IMR-90 (cell line): ENCODE measurements around the gene COL23A1. TPM values are rescaled to one million over a fixed set of nuclear protein-coding genes. Genes with fewer than 3 reads are reported as not detected.
A peak's percentile ranks its signal among the peaks of the same experiment; 100 is the strongest.

Source experiments
- ATAC-seq: fragments of 200-7000 bp; cut with Tn5 transposase; 2 replicates; pipeline ENCODE4 v1.9.1; 2020; ENCODE audit warnings: low read depth, mild to moderate bottlenecking, moderate library complexity
- BruUV-seq: library from RNA; stranded (reverse); fragments of 400-500 nt; replicated peaks from 2 replicates; lab custom pipeline; 2021; lab: Mats Ljungman, UMichigan
- CTCF ChIA-PET: fragments of 300-600 bp; formaldehyde crosslinking; extraction: SDS; loops from one replicate; lab custom pipeline; 2021; ENCODE audit warnings: antibody characterized with exemption; lab: Yijun Ruan, JAX
- POLR2A ChIA-PET: fragments of 300-600 bp; sonication (Branson Sonifier 250); formaldehyde crosslinking; loops from one replicate; lab custom pipeline; 2022; ENCODE audit warnings: antibody characterized with exemption; ENCODE audit not compliant: unreplicated experiment; lab: Charles Lee
- DNase-seq: peaks from one replicate; pipeline ENCODE4 v3.0.0; 2013
- H2AFZ ChIP-seq: replicated peaks from 2 replicates; pipeline ENCODE3; 2013; ENCODE audit warnings: low read length, mild to moderate bottlenecking; ENCODE audit not compliant: poor library complexity
- H2AK5ac ChIP-seq: 2 replicates; pipeline ENCODE4 v1.6.1; 2013; ENCODE audit warnings: low read depth, low read length, inconsistent platforms
- H2AK9ac ChIP-seq: replicated peaks from 2 replicates; pipeline ENCODE3; 2013; ENCODE audit warnings: mild to moderate bottlenecking, low read depth, low read length, moderate library complexity; ENCODE audit not compliant: poor library complexity
- H2BK120ac ChIP-seq: 2 replicates; pipeline ENCODE4 v1.6.1; 2013; ENCODE audit warnings: low read depth, low read length, inconsistent platforms
- H2BK15ac ChIP-seq: 3 replicates; pipeline ENCODE4 v1.6.1; 2013; ENCODE audit warnings: low read depth, low read length, inconsistent platforms
- H2BK20ac ChIP-seq: 2 replicates; pipeline ENCODE4 v1.6.1; 2013; ENCODE audit warnings: low read depth, mild to moderate bottlenecking, inconsistent platforms, low read length, moderate library complexity
- H2BK5ac ChIP-seq: 2 replicates; pipeline ENCODE4 v1.6.1; 2013; ENCODE audit warnings: mild to moderate bottlenecking, low read depth, low read length, inconsistent platforms; ENCODE audit not compliant: poor library complexity, severe bottlenecking
- H3K14ac ChIP-seq: replicated peaks from 2 replicates; pipeline ENCODE4 v1.6.1; 2013; ENCODE audit warnings: low read depth, low read length, inconsistent platforms
- H3K18ac ChIP-seq: 2 replicates; pipeline ENCODE4 v1.6.1; 2013; ENCODE audit warnings: low read depth, low read length, control low read depth
- H3K23ac ChIP-seq: 2 replicates; pipeline ENCODE4 v1.6.1; 2013; ENCODE audit warnings: low read depth, low read length, inconsistent platforms
- H3K27ac ChIP-seq: 2 replicates; pipeline ENCODE4 v1.5.1; 2013; ENCODE audit warnings: mild to moderate bottlenecking, control low read depth, low read length; ENCODE audit not compliant: insufficient read depth
- H3K27me3 ChIP-seq: 2 replicates; pipeline ENCODE4 v1.6.1; 2013; ENCODE audit warnings: low read length; ENCODE audit not compliant: control insufficient read depth, insufficient read depth
- H3K36me3 ChIP-seq: 2 replicates; pipeline ENCODE4 v1.6.1; 2013; ENCODE audit warnings: low read length, mixed read lengths; ENCODE audit not compliant: control insufficient read depth, insufficient read depth
- H3K4ac ChIP-seq: 2 replicates; pipeline ENCODE4 v1.6.1; 2013; ENCODE audit warnings: low read depth, low read length, inconsistent platforms
- H3K4me1 ChIP-seq: 2 replicates; pipeline ENCODE4 v1.6.1; 2013; ENCODE audit warnings: low read length, mixed read lengths; ENCODE audit not compliant: control insufficient read depth, insufficient read depth
- H3K4me2 ChIP-seq: 2 replicates; pipeline ENCODE4 v1.6.1; 2013; ENCODE audit warnings: low read depth, mild to moderate bottlenecking, control low read depth, low read length, moderate library complexity
- H3K4me3 ChIP-seq: 2 replicates; pipeline ENCODE4 v1.5.1; 2013; ENCODE audit warnings: low read depth, mild to moderate bottlenecking, control low read depth, low read length, moderate library complexity; ENCODE audit not compliant: insufficient read depth
- H3K56ac ChIP-seq: 2 replicates; pipeline ENCODE4 v1.6.1; 2013; ENCODE audit warnings: low read length, inconsistent platforms; ENCODE audit not compliant: insufficient read depth; ENCODE audit errors: extremely low read depth
- H3K79me1 ChIP-seq, 2 experiments: 2 replicates each; pipeline ENCODE4 v1.6.1; 2013; ENCODE audit warnings: low read length in 2 of 2, inconsistent platforms in 1 of 2, low read depth in 1 of 2
- H3K9ac ChIP-seq: 2 replicates; pipeline ENCODE4 v1.6.1; 2013; ENCODE audit warnings: low read depth, low read length, control low read depth
- H3K9me1 ChIP-seq: 2 replicates; pipeline ENCODE4 v1.6.1; 2013; ENCODE audit warnings: low read length, inconsistent platforms; ENCODE audit not compliant: insufficient read depth
- H3K9me3 ChIP-seq: 2 replicates; pipeline ENCODE4 v1.6.1; 2013; ENCODE audit warnings: low read length; ENCODE audit not compliant: control insufficient read depth, insufficient read depth
- H4K20me1 ChIP-seq: 2 replicates; pipeline ENCODE4 v1.6.1; 2013; ENCODE audit warnings: low read length, inconsistent platforms; ENCODE audit not compliant: insufficient read depth
- H4K5ac ChIP-seq: 2 replicates; pipeline ENCODE4 v1.6.1; 2013; ENCODE audit warnings: mild to moderate bottlenecking, low read depth, low read length, control low read depth
- H4K8ac ChIP-seq, 2 experiments: 2 replicates each; pipeline ENCODE4 v1.6.1; 2013; ENCODE audit warnings: low read depth in 2 of 2, low read length in 2 of 2, control low read depth in 1 of 2, inconsistent platforms in 1 of 2
- H4K91ac ChIP-seq: 2 replicates; pipeline ENCODE4 v1.6.1; 2013; ENCODE audit warnings: low read depth, low read length, inconsistent platforms; ENCODE audit not compliant: insufficient read depth
- MAFK ChIP-seq: IDR thresholded peaks from 2 replicates; pipeline ENCODE4 v1.6.1; 2012; ENCODE audit warnings: low read depth, low read length, improper control_type of control experiment
- NFE2L2 ChIP-seq: fragments of 150-350 bp; IDR thresholded peaks from 2 replicates; pipeline ENCODE4 v1.6.1; 2016; ENCODE audit warnings: low read depth, mild to moderate bottlenecking, low read length
- POLR2A ChIP-seq: IDR thresholded peaks from 2 replicates; pipeline ENCODE4 v1.6.1; 2012; ENCODE audit warnings: mild to moderate bottlenecking, low read depth, low read length
- RAD21 ChIP-seq: IDR thresholded peaks from 2 replicates; pipeline ENCODE4 v1.6.1; 2012; ENCODE audit warnings: low read length, improper control_type of control experiment
- SMC3 ChIP-seq: fragments of 150-350 bp; IDR thresholded peaks from 2 replicates; pipeline ENCODE4 v1.6.1; 2016; ENCODE audit warnings: low read depth, mild to moderate bottlenecking, antibody characterized with exemption, low read length, moderate library complexity
- WGBS, 2 experiments: methylation state at CpG; one replicate each; pipeline versions ENCODE4 v1.1.5 to v1.1.7; 2013; ENCODE audit warnings: missing lambda C conversion rate in 2 of 2; ENCODE audit not compliant: insufficient read length in 1 of 2; ENCODE audit errors: extremely low coverage in 2 of 2; 5-methylcytosine and 5-hydroxymethylcytosine counted together
- dilution Hi-C: fragments of 300-500 bp; cut with HindIII; formaldehyde crosslinking; loops from one replicate; pipeline ENCODE4 v1.14.3; 2018; ENCODE audit warnings: low sequenced_read_pairs; ENCODE audit not compliant: unreplicated experiment
- in situ Hi-C: fragments of 300-500 bp; cut with MboI; formaldehyde crosslinking; loops from 3 replicates; pipeline ENCODE4 v1.14.3; 2019; ENCODE audit warnings: low sequenced_read_pairs, inconsistent platforms, mixed read lengths
- intact Hi-C: fragments of 100-400 bp; cut with micrococcal nuclease; formaldehyde crosslinking; loops from 2 replicates; pipeline ENCODE4 v1.10.0; 2022
- polyA plus RNA-seq, 3 experiments: library from polyadenylated mRNA; depleted of rRNA; stranded (reverse); fragments of >200 nt; gene quantifications; 2 replicates each; pipeline ENCODE4 v1.2.3, GENCODE V29; 2012; ENCODE audit warnings: low replicate concordance in 1 of 3
- total RNA-seq: library from RNA; depleted of rRNA; stranded (reverse); fragments of >200 nt; gene quantifications from 2 replicates; pipeline ENCODE4 v1.2.3, GENCODE V29; 2012
- TF ChIP-seq, protein P1 (sequence below): fragments of 150-350 bp; IDR thresholded peaks from 2 replicates; pipeline ENCODE4 v1.6.1; 2017; ENCODE audit warnings: mild to moderate bottlenecking, antibody characterized with exemption, low read length, low read depth

COL23A1 gene
- total and polyA plus RNA-seq, 2 of the 4 experiments (the other 2 are of a cell fraction) = not detected

DNA sequence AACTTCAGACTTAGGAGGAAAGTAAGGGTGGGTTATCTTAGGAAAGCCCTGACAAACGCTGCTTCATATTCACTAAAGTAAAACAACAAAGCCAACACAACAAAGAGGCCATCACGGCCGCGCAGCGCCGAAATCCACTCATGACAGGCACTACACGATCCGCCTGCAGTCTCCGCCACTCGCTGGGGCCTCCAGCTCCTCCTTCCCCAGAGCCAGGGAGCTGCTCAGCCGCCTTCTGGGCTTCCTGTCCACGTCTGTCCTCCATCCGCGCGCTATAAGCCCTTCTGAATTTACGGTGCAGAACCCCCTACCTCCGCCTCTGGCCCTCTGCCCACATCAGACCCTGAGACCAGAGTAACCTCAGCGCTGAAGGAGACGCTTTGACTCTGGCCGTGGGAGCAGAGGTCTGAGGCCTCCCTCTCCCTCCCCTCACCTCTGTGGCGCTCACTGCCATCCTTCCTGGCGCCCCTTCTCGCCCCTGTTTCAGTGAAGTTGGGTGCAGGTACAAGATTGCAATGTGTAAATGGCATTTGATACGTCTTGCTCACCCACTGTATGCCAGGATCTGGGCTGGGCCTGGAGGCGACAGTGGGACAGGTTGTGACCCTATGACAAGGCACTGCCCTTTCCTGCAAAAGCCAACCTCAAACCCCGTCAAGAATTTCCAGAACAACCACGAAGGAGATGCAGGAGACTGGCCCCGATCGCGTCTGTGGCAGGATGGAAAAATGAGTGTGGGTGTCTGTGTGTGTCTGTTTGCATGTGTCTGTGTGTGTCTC is 282.7 kb downstream of the COL23A1 start:
- no peak overlapping the region for H3K56ac ChIP-seq
- ATAC-seq (no peak), DNase-seq (no peak)
- in situ Hi-C loops = no loop called here
- no peak overlapping the region for H3K4me2 ChIP-seq
- H2AFZ ChIP-seq = no peak overlapping the region
- intact Hi-C loops = no loop called here
- H2BK20ac ChIP-seq = no peak overlapping the region
- H4K5ac ChIP-seq = no peak overlapping the region
- no TSS peak for BruUV-seq
- H3K23ac ChIP-seq = no peak overlapping the region
- H3K27ac ChIP-seq = no peak overlapping the region
- H2BK15ac ChIP-seq = no peak overlapping the region
- H3K4ac ChIP-seq = no peak overlapping the region
- H2AK5ac ChIP-seq = no peak overlapping the region
- dilution Hi-C loops = no loop called here
- no peak overlapping the region for H3K4me3 ChIP-seq
- H2BK5ac ChIP-seq = no peak overlapping the region
- H3K18ac ChIP-seq = no peak overlapping the region
- no peak overlapping the region for H4K91ac ChIP-seq
- no peaks in the 10 kb centered on the region for H3K27me3 ChIP-seq
- H4K8ac ChIP-seq = no peak overlapping the region
- no peaks in the 10 kb centered on the region for H3K9me1 ChIP-seq
- H2AK9ac ChIP-seq = peak overlapping the region; percentile 37
- H3K36me3 ChIP-seq = no peaks in the 10 kb centered on the region
- 59% methylated on average over 9 of the region's 30 CpGs; no CpG with 5 or more reads in 1 of the 2 experiments for WGBS, 2 experiments
- TF ChIP-seq RAD21 (no peak), POLR2A (no peak), NFE2L2 (no peak), MAFK (no peak), SMC3 (no peak)
- TF ChIP-seq, protein P1, sequence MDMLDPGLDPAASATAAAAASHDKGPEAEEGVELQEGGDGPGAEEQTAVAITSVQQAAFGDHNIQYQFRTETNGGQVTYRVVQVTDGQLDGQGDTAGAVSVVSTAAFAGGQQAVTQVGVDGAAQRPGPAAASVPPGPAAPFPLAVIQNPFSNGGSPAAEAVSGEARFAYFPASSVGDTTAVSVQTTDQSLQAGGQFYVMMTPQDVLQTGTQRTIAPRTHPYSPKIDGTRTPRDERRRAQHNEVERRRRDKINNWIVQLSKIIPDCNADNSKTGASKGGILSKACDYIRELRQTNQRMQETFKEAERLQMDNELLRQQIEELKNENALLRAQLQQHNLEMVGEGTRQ = no peak
- H3K9me3 ChIP-seq = peaks cover 15% of the 10 kb centered on the region
- no peaks in the 10 kb centered on the region for H3K79me1 ChIP-seq
- no peak overlapping the region for H3K14ac ChIP-seq
- POLR2A ChIA-PET = no interaction called here
- H3K4me1 ChIP-seq = no peaks in the 10 kb centered on the region
- H2BK120ac ChIP-seq = no peak overlapping the region
- no peak overlapping the region for H3K9ac ChIP-seq
- CTCF ChIA-PET = no interaction called here
- no peaks in the 10 kb centered on the region for H4K20me1 ChIP-seq
